Retina (tissue), 1 donor: ENCODE measurements around the gene SPHKAP.
"Not testable (repeated sequence)": the region's sequence is repeated elsewhere in the genome, so short reads cannot be mapped to it uniquely, and the experiment has no call there.

Experiments
- DNase-seq: peaks from one replicate; pipeline ENCODE4 v3.0.0-alpha.2; 2016

SPHKAP gene

DNA sequence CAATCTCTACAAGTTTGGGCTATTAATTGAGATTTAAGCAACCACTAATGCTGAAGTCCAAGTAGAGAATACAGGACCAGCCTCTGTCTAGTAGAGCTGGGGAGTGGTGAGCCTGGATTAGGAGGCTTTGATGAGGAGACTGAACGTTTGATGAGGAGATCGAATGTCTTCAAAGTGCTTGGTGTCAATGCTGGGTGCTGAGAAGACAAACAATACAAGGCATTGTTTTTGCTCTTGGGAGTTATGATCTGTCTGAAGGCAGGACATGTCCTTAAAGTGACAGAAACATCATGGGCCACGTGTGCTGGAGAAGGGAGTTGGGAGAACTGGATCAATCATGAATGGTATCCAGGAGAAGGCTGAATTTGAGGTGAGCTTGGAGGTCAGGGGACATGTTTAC lies 143.6 kb downstream of the SPHKAP start:
- DNase-seq: no peak

DNA sequence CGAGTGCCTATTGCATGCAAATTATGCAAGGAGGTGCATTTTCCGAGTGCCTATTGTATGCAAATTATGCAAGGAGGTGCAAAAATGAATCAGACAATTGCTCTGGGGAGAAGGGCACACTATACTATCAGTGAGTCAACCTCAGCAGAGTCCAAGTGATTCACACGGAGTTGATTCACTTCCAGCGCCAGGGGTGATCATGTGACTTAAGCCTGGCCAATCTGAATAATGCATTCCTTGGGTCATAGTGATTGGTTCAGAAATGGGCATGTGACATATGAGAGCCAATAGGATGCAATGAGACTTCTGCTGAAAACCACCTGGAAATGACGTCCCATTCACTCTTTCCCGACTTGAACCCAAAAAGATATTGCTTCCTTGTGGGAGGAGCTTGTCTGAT lies 157.9 kb downstream of the SPHKAP start:
- DNase-seq: no peak

DNA sequence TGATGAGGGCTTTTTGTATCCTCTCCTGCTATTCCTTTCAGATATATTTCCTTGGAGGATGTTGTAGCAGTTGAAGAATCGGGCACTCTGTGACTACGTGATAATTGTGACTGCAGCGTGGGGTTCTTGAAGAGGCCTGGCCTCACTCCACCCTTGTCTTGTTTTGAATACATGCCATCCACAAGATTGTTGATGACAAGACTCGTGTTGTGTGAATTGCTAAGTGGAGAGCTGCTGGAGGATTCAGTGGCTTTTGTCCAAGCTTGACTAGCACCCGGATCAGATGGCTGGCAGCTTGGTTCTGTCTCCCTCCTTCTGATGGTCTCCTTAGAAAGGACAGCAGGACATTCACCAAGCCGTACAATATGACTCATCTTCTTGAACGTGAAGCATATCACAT lies 163.2 kb downstream of the SPHKAP start:
- no peak for DNase-seq

DNA sequence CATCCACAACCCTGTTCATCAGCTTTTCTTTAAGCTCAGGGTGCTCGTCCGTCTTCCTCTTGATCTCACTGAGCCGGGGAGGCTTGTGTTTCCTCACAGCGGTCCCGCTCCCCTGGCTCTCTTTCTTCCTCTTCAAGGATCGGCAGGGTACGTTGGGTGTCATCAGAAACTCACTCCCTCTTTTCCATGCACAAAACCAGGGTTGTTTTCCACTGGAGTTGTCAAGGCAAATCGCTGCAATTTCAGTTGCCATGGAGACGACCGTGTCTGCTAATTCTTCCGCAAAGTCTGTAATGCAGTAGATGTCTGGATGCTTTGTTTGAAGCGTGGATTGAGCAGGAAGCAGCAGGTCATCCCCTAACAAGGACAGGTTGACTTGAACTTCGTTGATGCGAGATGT lies 163.7 kb downstream of the SPHKAP start:
- peak; percentile 56 for DNase-seq

DNA sequence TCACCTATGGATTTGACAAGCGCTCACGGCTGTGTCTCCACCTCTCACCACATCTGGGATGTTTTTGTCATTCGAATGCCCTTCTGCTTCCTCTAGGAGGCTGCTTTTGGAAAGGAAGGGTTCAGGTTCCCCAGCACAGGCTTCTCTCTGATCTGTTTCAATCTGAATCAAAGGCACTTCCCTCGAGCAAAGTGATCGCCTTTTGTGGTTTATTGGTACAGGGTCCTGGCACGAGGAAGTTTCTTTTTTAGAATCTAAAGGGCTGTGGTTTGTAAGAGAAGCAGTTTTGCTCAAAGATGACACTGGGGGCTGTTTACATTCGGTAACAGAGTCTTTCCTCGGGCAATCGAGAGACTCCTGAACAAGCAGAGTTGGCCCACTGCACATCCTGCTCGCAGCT lies 165.1 kb downstream of the SPHKAP start:
- DNase-seq: no peak

DNA sequence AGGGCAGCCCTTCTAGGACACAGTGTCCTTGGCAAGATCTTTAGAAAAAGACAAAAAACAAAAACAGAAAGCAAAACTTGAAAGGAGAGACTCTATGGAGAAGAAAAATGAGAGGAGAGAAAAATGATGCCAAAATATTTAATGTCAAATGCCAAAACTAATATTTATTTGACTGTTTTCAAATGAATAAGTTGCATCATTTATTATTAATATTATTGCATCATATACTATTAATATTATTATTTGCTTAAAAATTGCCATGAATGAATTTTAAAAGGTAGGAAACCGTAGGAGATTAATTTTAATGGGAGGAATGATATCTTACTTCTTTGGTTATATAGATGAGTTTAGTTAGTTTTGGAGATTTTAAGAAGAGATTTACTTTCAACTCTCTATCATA lies 165.7 kb downstream of the SPHKAP start:
- no peak for DNase-seq

DNA sequence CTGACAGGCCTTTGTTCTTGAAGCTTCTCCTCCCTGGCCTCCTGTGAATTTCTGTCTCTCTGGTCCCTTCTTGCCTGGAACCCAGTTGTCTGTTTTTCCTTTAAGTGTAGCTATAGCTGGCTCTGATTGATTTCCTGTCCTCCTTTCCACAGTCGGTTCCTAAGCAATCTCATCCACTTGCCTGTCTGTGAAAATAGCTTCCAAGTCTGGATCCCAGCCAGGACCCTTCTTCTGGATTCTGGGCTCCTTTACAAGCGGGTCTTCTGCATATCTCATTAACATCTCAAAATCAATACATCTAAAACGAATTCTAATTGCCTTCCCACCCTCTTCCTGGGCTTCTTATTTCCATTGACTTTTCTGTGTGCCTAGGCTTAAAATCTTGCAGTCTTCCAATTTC lies 185.1 kb downstream of the SPHKAP start:
- DNase-seq: no peak

DNA sequence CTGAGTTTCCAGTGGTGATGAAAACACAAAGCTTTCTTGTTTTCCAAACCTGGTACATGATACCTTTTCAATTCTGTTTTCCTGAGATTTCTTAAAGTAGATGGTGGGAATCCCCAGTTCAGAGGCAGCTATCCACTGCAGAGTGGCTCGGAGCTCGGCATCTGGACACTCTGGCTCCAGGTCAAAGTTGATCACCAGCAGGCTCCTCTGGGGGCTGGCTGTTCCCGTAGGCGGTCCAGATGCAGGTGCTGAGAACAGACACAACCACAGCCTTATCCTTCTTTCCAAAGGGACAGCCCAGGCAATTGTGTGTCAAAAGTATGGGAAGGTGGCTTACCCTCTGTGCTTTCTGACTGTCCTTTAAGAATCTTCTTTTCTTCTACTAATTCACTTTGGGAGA lies 190.6 kb downstream of the SPHKAP start:
- DNase-seq: no peak

DNA sequence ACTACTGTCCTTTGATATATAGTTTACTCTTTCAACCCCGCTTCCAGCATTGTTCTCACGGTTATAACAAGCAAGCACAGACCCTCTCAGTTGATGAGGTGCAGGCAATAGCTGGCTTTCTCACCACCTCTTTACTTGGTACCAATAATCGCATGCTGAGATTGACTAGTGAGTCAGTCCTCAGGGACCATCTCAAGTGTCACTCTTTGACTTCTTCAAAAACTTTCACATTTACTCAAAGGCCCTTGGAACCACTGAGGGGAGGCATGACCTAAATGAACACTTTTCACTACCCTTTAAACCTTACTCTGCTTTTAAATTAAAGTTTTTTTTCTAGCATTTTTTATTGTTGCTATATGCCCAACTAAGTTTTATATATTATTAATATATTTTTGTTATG lies 208.2 kb downstream of the SPHKAP start:
- no peak for DNase-seq

DNA sequence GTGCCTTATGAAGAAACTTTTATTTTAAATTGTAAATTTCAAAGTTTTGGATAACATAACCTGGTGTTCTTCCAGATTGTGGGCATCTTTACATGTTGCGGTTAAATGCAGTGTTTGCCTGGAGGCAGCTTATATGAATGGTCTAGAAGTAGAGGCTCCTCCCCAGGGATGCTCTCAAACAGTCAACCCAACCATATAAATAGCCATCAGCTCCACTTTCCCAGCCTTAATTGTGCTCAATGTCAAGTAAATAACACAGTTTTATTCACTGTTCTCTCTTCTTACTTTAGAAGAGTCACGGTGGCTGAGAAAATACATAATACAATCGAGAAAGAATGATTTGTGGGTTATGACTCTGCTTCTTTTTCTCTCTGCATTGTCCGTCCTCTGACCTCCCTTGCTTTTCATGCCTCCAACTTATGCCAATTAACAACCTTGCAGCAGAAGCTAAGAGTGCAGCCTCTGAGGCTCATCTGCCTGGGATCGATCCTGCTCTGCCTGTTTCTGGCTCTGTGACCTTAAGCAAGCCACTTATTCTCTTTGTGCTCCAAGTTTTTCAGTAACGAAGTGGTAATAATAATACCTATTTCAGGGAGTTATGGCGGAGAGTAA lies 209.8 kb downstream of the SPHKAP start:
- peak; percentile 48 for DNase-seq

DNA sequence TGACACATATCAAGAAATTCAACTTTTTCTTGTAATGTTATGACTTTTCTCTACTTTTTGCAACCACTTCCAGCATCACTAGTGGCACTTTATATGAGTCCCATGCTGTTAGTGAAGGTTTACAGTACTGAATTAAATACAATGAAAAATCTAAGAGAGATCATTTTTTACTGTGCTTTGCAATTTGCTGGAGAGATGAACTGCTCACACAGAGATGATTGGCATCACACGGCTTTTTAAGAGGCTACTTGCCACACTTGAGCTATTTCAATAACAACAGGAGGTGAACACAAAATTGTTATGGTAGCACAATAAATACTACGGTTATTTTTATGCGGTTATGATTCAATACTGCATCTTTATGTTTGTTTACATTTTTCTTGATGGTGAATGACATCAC lies 221.2 kb downstream of the SPHKAP start:
- DNase-seq: no peak

DNA sequence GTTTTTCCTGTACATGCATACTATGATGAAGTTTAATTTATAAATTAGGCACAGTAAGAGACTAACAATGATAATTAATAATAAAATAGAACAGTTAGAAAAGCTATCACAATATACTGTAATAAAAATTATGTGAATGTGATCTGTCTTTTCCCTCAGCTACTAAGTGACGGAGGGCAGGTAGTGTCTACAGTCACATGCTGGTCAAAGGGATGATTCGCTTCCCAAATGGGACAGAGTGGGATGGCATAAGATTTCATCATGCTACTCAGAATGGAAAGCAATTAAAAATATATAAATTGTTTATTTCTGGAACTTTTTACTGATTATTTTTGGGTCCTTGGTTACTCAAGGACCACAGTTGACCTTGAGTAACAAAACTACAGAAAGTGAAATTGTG lies 238.5 kb downstream of the SPHKAP start:
- DNase-seq: no peak

DNA sequence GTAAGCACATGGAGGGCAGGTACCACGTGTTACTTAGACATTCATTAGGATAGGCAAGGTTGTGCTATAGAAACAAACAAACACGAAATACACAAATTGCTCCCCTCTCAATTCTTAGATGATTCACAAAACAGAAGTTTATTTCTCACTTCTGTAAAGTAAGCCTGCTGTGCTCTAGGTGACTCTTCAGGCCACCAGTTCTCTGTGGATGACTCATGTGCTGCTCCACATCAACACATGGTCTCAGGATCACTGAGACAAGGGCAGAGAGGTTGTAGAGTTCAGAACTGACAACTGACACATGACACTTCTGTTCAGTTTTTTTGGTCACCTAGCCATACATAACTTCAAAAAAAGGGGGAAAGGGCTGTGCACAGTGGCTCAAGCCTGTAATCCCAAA lies 239.5 kb downstream of the SPHKAP start:
- no peak for DNase-seq

DNA sequence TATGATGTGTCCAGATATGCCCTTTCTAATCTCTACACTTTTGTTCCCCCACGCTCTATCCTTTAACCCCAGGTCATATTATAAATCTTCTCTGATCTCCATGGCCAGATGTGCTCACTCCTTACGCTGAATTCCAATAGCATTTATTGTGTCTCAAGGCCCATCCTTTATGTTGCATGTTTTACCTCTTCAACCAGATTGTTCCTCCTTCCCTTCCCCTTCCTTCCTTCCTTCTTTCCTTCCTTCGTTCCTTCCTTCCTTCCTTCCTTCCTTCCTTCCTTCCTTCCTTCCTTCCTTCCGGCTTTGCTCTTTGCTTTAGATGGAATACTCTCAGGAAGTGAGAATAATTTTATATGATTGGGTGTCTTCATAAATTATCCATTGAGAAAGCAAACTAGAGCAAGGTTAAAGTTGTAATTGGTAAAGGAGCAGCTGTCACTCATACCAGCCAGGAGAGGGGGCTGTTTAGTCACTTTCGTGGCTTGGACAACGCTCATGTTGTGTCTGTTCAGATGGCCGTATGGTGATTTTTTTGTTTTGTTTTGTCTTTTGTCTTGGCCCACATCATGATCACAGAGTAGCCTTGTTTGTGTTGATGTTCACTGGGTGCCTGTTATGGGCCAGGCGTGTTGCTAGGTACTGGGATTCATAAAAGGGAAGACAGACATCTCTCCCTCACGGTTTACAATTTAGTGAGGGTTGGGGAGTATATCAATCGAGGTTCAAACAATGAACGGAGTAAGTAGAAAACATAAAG lies 242.0 kb downstream of the SPHKAP start:
- DNase-seq: peak; percentile 57

DNA sequence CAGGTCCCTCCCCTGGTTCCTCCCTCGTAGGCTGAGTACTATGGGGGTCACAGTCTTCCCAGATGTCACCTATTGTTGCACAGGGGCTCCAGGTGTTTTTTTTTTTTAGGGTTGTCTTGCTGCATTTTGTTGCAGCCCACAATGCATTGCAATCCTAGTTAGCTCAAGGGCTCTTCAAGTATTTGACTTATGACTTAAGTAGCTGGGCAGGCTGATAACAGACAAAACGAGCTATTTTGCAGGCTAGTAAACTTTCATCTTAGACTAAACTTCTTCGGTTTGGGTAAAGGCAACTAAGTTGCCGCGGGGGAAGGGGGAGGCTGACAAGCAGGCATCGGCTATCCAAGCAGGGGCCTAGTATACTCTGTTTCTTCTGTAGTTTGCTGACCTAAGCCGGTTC lies 245.2 kb downstream of the SPHKAP start:
- not testable (repeated sequence) for DNase-seq

DNA sequence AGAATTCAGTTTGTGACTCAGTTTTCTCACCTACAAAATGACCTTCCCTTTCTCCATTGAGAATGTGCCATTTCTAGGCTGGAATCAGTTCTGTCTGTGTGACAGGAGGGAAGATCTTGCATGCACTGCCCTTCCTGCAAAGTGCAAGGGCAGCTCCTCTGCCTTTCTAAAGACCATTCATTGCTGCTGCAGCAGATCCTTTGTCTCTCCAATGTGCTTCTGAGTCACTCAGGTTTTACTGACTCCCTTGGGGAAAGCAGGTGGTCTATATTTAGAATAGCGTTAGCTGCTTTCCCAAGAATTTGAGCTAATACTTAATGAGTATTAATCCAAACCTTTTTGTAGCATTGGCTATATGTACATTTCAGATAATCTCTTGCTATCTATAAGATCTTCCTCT lies 247.6 kb downstream of the SPHKAP start:
- DNase-seq: no peak

DNA sequence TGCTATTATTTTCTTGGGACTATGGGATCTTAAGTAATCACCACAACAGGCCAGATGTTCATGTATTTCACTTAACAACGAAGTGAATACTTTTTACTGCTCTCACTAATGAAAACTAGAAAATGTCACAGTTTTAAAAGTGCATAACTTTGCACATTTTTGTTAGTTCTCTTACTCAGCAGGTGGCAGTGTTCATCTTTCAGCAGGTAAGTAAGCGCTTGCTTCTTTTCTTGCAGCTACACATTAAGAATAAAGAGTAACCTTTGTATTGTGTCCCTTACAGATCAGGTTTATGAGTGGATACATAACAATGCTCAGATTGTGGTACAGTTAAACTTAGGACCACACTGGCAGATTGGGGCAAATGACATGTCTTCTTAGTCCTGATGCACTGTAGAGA lies 249.1 kb downstream of the SPHKAP start:
- no peak for DNase-seq

DNA sequence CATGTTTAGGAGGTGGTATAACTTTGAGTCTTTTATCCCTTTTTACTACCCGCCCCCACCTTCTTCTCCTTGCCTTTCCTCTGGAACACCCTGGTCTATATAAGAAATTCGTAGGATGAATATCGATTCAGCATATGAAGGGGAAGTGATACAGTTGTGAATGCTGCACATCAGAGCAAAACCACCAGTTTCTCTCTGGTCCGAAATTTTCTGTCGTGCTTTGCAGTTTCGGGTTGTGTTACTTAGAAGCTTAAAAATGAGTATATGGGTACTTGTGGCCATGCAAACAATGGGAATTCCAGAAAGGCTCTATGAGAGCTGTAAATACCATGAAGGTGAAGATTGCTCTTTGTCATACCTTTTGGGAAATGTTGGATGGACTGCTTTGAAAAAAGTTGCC lies 249.5 kb downstream of the SPHKAP start:
- no peak for DNase-seq
